ENCODE data around the gene SDK2.

GRCh38 chr17:73478768-73479424 lies 165.3 kb downstream of the SDK2 start:
- TF ChIP-seq CTCF (IDR thresholded peaks at IDR 0.05), result no peak
- TF ChIP-seq SIN3A (IDR thresholded peaks at IDR 0.05; ENCODE audit: borderline replicate concordance, low read depth, low read length), result no peak
- TF ChIP-seq USF2 (IDR thresholded peaks at IDR 0.05; ENCODE audit: borderline replicate concordance, low read depth, low read length), result no peak
